Upper lobe of left lung (tissue), 4 donors: Measurements from ENCODE around the gene NIN.

ENCODE experiments used
- CTCF ChIP-seq, 6 experiments: fragments of 450-650 bp in 4 of 6; fragments of 200-600 bp in 2 of 6; sonication (generic) in 2 of 6; IDR thresholded peaks; one replicate each; pipeline ENCODE4 v1.5.1; 2016 to 2019; ENCODE audit warnings: antibody characterized with exemption in 6 of 6
- EP300 ChIP-seq, 4 donors: sonication (generic); formaldehyde crosslinking; IDR thresholded peaks; one replicate each; pipeline ENCODE4 v1.5.1; 2017; ENCODE audit warnings: antibody characterized with exemption in 4 of 4, control low read depth in 2 of 4

GRCh38 chr14:50830932-50831725 is at the start of gene NIN:
- TF ChIP-seq CTCF (IDR thresholded peaks at IDR 0.05) (peak in 2 of 6 experiments; percentile 8 to 28), EP300 (IDR thresholded peaks at IDR 0.05) (no peak)
